Fibroblast of lung (primary cell): ENCODE data around the gene ITIH3.

Source experiments
- CTCF ChIP-seq, 2 donors: IDR thresholded peaks in 1 of 2; conservative IDR thresholded peaks in 1 of 2; 1 replicate in 1 of 2; 2 replicates in 1 of 2; pipeline ENCODE4 v1.5.1; 2011 to 2012; ENCODE audit warnings: low read length in 2 of 2, control low read depth in 1 of 2, inconsistent platforms in 1 of 2, low read depth in 1 of 2, mild to moderate bottlenecking in 1 of 2
- EZH2 ChIP-seq: IDR thresholded peaks from 2 replicates; pipeline ENCODE4 v1.5.1; 2012; ENCODE audit warnings: low read length, control low read depth, mild to moderate bottlenecking; ENCODE audit errors: missing control alignments

DNA sequence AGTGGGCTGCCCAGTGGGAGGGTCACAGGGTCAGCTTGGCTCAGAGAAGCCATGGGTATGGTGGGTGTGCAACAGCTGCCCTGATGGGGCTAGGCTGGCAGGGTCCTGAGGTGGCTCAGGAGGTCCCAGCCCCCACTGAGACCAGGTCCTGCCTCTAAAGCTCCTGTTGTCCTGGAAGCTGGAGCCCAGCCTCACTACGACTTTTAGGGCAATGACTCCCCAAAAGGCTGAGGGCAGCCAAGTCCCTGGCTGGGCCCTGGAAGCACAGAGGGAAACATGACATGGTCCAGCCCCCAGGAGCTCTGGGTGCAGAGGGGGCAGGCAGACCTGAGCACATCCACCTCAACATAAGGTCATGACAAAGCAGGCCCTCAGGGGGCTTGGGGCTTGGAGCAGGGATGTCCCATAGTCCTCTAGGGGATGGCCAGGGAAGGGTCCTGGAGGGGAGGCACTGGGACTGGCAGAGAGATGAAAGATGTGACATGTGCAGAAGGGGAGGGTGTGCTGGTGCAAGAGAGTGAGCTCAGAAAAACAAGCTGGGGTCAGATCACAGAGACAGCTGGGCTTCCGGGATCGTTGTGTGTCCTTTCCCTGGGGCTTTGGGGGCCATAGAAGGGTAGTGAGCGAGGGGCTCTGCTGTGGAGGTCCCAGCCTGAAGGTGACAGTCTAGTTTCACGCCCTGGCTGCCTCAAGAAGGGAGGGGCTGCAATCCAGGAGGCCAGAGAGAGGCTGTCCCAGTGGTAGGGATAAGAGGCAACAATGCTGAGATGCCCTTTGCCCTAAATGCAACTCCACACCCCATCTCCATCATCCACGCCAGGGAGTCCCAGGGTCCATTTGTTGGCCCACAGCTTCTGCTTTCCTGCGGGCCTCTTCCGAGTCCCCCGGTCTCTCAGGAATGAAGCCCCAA is 639 bp upstream of the ITIH3 start:
- TF ChIP-seq CTCF (conservative IDR thresholded peaks at IDR 0.05 in 1 of 2, IDR thresholded peaks at IDR 0.05 in 1 of 2; ENCODE audit: low read depth in 1 of 2, low read length in 2 of 2): no peak
- no peak for TF ChIP-seq EZH2
